GM19193 (cell line): Measurements from ENCODE around the gene AFDN.

Experiments used
- POLR2A ChIP-seq: IDR thresholded peaks from 4 replicates; pipeline ENCODE4 v1.6.1; 2011; ENCODE audit not compliant: insufficient read depth, insufficient read length; ENCODE audit errors: extremely low read depth

AFDN gene

GRCh38 chr6:167946604-167947003 is 119.9 kb downstream of the AFDN start:
- TF ChIP-seq POLR2A, result no peak

- no peak for TF ChIP-seq POLR2A
Observed at GRCh38 chr6:167947716-167948115, 121.0 kb downstream of the AFDN start.

GRCh38 chr6:167948716-167949115 is 122.0 kb downstream of the AFDN start:
- no peak for TF ChIP-seq POLR2A

GRCh38 chr6:167949121-167949684 is 122.5 kb downstream of the AFDN start:
- TF ChIP-seq POLR2A, result no peak

GRCh38 chr6:167951781-167952511 is 125.2 kb downstream of the AFDN start:
- TF ChIP-seq POLR2A, result no peak

GRCh38 chr6:167952512-167952859 is 125.8 kb downstream of the AFDN start:
- TF ChIP-seq POLR2A, result no peak

GRCh38 chr6:167953551-167953950 is 126.8 kb downstream of the AFDN start:
- TF ChIP-seq POLR2A, result no peak

- no peak for TF ChIP-seq POLR2A
Observed at GRCh38 chr6:167954151-167954550, 127.4 kb downstream of the AFDN start.

- TF ChIP-seq POLR2A, result no peak
Observed at GRCh38 chr6:167956491-167956890, 129.8 kb downstream of the AFDN start.

- no peak for TF ChIP-seq POLR2A
Observed at GRCh38 chr6:167956983-167957492, 130.3 kb downstream of the AFDN start.

GRCh38 chr6:167957626-167958025 is 130.9 kb downstream of the AFDN start:
- TF ChIP-seq POLR2A, result no peak

- no peak for TF ChIP-seq POLR2A
Observed at GRCh38 chr6:167960579-167960978, 133.9 kb downstream of the AFDN start.

- TF ChIP-seq POLR2A, result no peak
Observed at GRCh38 chr6:167962711-167963110, 136.0 kb downstream of the AFDN start.

GRCh38 chr6:167963589-167964057 is 136.9 kb downstream of the AFDN start:
- no peak for TF ChIP-seq POLR2A

GRCh38 chr6:167965592-167966539 is 139.2 kb downstream of the AFDN start:
- no peak for TF ChIP-seq POLR2A
